ENCODE data around the gene ZMYND8.

DNA sequence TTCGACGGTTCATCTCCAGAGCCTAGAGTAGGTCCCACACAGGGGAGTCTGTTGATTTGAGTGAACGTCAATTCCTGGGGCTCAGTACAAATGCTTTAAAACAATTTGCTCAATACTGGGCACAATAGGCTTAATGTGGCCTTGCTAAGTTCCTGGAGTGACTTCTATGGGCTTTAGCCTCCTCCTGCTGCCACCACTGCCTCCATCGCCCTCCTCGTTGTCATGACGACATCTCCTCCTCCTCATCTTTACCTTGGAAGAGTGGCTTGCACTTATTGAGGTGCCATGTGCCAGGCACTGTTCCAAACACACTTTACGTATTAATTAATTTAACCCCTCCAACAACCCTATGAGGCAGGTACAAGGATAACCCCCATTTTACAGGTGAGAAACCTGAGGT lies 11.8 kb upstream of the ZMYND8 start:
- TF ChIP-seq, protein P1, sequence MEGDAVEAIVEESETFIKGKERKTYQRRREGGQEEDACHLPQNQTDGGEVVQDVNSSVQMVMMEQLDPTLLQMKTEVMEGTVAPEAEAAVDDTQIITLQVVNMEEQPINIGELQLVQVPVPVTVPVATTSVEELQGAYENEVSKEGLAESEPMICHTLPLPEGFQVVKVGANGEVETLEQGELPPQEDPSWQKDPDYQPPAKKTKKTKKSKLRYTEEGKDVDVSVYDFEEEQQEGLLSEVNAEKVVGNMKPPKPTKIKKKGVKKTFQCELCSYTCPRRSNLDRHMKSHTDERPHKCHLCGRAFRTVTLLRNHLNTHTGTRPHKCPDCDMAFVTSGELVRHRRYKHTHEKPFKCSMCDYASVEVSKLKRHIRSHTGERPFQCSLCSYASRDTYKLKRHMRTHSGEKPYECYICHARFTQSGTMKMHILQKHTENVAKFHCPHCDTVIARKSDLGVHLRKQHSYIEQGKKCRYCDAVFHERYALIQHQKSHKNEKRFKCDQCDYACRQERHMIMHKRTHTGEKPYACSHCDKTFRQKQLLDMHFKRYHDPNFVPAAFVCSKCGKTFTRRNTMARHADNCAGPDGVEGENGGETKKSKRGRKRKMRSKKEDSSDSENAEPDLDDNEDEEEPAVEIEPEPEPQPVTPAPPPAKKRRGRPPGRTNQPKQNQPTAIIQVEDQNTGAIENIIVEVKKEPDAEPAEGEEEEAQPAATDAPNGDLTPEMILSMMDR (IDR thresholded peaks at IDR 0.05): no peak
- TF ChIP-seq POLR2A (IDR thresholded peaks at IDR 0.05): no peak

Measured in testis (tissue), 2 donors.